NCI-H446 (cell line): ENCODE measurements around the gene DUOXA2.
"Not testable (repeated sequence)": the region's sequence is repeated elsewhere in the genome, so short reads cannot be mapped to it uniquely, and the experiment has no call there.

ENCODE experiments used
- DNase-seq, 2 experiments: peaks; one replicate each; lab custom pipeline; 2025; lab: John Stamatoyannopoulos, UW

The DUOXA2 gene

DNA sequence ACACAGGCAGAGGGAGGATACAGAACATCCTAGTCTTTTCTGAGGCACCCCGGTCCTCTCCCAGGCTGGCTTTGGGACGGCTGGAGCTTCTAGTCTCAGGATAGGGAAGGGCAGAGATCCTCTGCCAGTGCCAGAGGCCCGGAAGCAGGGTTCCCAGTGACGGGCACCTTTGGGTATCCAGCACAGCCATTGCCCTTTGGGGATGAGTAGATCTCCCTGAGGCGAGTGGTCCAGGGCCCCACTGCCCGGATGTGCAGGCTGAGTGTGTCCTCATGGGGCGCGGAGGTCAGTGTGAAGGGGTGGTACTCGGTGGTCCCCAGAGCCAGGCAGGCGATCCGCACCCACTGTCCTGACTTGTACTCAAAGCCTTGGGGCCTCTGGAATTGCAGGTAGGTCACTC lies 18.5 kb upstream of the DUOXA2 start:
- no peak for DNase-seq

DNA sequence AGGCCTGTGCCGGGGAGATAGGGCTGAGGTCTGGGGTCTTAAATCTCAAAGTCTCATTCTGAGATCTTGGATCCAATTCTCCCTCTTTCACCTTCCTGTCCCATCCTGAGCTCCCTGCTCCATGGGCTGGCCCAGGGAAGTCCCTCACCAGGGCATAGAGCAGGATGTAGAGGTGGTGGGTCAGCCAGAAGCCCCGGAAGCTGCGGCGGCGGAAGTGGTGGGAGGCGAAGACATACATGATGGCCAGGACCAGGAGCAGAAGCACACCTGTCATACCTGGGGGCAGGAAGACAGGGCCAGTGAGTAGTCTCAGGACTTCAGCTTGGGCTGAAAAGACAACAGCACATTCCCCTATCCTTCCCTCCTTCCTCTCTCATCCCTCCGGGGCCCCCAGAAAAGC lies 16.7 kb upstream of the DUOXA2 start:
- no peak for DNase-seq

DNA sequence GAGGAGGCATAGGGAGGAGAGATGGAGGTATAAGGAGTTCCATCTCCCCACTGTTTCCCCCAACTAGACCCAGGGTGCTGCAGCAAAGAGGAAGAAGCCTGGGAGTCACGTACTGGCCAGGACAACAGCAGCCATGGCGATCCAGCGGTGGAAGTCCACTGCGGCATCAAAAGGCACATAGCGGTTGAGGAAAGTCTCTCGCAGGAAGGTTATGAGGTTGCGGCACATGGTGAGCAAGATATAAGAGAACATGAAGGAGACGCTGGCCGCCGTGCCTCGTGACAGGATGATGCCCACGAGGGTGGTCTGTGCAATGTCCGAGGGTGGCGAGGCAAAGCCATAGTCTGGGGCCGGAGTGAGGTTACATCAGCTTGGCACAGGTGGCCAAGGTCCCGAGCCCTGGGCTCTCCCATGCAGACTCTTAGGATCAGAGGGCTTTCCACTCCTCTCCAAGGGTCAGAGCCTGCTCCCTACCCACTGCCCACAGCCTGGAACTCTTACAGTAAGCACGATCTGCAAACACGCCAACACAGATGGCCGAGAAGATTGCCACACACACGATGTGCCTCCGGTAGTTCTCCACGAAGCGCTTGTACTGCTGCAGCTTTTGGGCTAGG lies 14.5 kb upstream of the DUOXA2 start:
- no peak for DNase-seq

DNA sequence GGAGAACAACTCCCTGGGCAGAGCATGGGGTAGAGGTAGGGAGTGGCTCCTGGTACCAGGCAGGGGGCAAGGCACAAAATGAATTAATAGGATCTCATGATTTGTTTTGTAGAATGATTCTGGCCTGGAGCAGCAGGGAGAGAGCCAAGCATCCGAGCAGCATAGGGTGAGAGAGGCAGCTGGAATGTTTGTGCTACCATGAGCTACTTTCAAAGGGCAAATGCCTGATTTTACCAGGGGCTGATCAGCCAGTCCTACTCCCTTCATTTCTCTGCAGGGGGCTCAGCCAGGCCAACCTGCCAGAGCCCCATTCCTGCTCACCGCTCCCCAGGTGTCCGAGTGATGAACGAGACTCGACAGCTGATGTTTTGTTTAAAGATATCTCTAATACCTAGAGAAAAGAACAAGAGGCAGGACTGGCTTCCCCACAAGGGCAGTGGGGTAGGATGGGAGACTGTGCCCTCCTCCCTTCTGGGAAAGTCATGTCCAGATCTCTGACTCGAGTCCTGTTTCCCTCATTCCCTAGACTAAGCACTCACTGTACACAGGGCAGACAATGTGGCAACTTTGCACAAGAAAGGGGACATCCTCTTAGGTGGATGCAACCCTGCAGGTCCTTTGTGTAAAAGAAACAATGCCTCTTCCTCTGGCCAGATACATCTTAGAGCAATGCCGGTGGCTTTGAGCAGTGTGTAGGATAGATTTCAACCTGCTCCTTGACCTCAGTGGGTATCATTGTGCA lies 13.1 kb upstream of the DUOXA2 start:
- no peak for DNase-seq

DNA sequence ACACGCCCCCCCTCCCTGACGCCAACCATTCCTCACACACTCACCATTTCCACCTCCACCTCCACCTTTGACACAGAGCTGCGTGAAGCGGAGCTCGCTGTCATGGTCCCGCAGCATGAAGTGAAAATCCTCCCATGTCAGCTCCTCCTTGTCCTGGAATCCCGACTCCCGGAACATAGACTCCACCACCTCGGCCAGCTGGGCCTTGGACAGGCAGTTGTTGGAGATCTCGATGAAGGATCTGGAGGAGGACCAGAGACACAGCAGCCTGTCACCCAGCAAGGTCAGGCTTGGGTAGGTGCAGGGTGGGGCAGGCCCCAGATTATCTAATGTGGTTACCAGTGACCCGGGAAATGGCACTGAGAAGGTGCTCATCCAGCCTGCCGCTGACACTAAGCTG lies 12.4 kb upstream of the DUOXA2 start:
- no peak for DNase-seq

DNA sequence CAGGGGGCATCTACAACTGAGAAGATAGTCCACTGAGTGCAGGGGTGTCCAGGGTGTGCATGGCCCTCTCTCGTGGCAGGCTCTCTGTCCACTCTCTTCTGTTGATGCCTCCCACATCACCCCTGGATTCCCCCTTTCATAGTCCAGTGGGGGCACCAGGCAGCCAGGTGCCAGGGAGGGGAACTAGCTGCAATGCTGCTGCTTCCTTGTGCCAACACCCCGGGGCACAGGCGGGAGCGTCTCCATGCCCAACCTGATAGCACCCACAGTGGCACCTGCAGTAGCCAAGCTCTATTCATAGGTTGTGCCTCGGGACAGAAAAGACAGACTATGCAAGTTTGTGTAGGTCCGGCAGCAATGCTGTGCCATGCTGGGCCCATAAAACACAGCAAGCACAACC lies 11.9 kb upstream of the DUOXA2 start:
- DNase-seq = no peak

DNA sequence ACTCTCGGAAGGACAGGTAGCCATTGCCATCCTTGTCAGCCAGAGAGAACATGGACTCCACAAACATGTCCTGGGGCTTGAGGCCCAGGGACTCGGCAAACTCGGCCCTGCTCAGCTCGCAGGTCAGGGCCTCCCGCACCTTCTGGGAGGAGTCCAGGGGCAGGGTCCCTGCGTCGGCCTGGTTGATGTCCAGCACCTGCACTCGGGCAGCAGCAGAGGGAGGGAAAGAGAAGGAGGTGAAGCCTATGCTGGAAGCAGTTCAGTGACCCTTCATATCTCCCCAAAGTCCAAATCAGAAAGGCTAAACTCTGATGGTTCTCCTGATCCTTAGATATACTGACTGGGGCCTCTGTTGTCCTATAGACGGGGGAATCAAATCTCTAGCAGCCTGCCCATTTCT lies 10.0 kb upstream of the DUOXA2 start:
- not testable (repeated sequence) for DNase-seq

DNA sequence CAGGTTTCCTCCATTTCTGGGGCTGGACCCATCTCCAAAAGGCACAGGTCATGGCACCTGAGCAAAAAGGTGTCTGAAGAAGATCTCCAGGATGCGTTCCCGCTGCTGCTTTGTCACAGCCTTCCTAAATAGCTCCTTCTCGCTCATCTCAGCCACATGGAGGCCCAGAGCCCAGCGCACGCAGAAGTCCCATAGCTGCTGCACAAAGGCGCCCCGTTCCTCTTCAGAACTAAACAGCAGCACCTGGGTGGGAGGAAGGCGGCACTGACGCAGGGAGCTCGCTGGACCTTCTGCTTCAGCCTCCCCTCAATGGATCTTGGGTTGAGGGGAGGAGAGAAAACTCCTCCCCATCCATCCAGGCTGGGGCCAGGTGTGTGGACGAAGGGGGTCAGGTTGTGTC lies 8.5 kb upstream of the DUOXA2 start:
- DNase-seq = no peak

DNA sequence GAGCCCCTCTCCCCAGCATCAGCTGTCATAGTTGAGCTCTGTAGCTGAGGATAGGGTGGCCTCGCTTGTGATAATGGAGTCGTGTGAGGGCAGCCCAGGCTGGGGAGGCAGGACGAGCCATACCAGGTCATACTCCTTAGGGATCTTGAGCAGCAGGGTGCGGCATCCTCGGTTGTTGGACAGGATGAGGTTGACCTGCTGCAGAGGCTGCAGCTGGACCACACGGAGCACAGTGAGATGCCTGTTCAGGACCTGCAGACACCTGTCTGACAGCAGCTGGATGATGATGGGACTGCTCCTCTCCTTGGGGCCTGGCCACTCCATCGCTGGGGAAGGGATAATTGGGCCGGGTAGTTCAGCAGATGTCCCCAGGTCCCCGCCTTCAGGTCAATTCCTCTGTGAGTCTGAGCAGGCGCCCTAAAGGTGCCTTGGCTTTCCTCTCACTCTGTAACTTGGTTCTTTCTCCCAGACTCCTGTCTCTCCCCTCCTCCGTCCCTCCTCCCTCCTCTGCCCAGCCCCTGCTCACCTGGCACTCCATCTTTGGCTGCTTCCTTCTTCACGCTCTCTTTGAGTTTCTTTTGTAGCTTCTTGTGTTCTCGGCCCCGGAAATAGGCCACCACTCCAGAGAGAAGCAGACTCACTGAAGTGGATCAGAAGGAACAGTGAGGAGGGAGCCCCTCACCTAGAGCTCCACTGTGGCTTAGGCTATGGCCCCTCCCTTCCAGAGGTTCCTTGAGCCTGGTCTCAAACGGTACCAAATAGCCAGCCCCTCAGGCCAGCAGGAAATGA lies 7.9 kb upstream of the DUOXA2 start:
- DNase-seq = no peak

DNA sequence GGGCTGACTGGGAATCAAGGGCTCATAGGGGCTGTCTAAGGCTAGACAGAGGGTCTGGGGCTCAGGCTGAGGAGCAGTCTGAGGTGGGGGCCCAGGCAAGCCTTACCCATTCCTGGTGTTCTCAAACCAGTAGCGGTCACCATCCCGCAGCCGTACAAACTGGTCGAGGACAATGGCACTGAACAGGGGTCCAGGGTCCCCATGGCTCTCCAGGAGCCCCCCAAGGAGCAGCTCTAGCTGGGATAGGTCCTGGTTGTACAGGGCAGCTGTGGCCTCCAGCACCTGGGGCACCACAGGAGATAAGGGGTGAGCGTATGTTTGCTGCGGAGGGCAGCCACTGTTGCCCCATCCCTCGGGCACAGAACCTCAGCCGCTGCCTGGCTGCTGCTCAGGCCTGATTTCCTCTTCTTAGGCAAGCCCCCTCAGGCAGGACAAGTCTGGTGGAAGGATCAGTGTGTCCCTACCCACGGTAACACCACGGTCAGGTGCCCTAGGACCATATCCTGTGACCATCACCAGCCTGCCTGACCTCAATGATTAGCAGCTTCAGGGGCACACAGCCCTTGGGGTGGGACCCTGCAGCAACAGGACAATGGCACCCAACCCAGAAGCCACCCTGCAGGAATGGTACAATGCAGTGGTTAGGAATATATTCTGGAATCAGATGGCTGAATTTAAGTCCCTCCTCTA lies 6.0 kb upstream of the DUOXA2 start:
- no peak for DNase-seq

DNA sequence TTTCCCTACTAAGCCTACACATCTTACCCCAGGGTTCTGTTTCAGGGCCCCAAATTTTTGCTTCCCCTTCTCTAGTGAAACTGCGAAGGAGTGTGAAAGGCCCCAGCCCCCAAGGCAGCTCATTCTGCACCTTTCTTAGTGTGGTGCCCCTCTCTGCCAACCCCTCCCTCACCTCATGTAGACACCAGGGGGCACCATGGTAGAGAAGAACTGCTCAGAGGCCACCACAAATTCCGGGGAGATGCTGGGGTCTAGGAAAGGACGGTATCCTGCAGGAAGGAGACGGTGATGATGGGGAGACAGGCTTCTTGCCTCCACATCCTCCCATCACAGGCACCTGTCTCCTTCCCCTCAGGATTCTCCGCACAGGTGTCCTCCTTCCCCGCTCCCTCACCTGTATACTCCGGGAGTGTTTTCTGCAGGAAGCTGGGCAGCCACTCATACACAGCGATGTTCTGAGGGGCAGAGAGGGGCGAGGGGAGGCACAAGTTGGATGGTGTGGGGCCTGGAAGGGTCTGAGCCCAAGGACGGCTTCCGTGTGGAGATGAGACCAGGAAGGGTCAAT lies 3.8 kb upstream of the DUOXA2 start:
- no peak for DNase-seq

DNA sequence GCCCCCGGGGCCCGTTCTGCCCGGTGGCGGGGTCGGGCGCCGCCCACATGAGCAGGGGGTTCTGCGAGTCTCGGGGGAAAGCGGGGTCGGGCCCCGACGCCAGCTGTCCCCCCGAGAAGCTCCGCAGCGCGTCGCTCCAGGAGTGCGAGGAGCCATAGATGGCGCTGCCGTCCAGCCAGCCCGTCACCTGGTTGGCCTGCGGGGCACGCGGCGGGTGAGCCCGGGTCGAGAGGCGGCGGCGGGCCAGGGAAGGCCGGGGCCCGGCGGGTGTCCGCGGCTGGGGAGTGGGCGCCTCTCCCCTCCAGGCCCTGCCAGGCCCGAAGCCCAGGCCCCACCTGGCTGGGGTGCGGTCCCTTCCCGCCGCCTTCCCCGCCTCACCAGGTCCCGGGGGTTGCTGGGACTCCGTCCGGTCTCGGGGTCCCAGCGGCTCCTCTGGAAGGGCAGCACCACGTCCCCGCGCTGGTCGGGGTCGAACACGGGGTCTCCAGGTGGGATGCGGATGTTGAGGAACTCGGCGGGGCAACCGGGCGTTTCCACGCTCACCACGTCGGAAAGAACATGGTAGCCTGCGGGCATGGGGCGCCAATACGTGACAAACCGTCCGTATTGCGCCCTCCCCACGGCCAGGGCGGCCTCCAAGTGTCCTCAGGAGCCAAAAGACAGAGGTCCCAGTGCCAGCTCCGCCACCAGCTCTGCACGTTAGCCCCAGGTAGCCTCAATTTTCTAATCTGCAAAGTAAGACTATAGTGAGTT lies 2.6 kb upstream of the DUOXA2 start:
- DNase-seq = no peak

DNA sequence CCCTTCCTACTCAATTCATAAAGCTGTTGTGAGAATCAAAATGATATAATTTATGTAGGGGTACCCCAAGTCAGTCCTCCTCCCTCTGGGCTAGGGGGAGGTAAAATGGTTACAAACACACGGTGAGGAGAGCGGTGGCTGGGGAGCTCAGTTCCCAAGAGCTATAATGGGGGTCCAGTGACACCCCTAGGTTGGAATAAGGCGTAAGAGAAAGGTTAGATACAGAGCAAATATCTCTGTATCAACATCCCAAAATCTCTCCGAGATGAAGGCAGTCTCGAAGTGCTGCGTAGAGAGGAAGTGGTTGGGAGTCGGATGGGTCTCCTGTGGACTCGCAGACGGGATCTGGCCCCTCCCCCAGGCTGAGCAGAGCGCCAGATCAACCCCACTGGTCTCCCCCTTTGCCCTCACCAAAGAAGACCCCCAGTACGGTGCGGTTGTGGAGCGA lies 2.0 kb upstream of the DUOXA2 start:
- no peak for DNase-seq

DNA sequence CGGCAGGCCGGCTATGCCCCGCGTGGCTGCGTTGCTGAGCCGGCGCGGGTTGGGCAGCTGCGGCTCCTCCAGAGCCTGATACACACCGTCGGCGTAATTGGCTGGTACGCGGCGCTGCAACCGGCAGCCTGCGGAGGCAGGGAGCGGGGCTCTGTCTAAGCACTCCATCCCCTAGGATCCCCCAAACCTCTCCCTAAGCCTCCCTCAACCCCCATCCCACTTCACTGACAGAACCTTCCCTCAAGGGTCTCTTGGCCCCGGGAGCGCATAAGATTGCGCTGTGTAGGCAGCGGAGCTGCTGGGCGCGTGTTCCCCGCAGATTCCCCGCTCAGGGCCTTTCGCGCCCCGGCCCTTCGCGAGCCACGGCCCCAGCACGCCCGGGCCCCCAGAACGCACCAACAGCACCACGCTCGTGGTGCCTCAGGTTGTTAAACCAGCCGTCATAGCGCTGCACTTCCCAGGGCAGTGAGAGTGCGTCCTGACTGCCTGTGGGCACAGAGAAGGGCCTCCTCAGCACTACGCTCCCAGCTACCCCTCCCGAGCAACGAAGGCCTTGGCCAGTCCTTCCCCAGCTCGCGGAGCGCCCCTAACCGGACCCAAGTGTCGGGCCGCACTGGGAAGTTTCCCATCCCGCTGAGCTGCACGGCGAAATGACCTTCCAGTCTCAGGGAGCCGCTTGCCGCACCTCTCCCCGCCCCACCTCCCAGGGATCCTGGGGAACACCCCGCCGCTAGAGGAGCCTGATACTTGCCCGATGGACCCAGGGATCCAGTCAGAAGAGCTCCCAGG lies 1.3 kb upstream of the DUOXA2 start:
- DNase-seq = no peak

DNA sequence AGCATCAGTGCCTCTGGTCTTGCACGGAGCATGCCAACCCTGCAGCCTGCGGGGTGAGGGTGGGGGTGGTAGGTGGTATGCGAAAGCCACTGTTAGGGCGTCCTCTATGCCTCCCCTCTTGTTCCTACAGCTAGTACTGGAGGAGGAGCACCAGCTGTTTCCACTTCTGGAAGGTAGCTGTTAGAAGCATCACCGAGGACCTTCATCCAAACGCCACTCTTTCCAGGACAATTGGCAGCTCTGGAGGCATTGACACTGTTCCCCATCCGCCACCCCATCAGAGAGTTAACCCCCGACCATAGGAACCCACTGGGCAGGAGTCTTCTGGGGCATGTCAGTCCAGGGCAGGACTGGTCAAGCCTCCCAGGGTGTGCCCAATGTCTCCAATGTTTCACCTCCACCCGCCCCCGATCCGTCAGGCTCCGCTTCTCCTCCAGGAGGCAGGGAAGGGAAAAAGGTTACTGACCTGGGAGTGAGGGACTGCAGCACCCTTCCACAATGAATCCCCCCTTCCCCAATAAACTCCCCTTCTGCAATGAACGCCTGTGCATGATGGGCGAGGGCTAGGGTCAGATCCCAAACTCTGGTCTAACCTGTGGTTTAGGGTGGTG lies 641 bp upstream of the DUOXA2 start:
- no peak for DNase-seq

DNA sequence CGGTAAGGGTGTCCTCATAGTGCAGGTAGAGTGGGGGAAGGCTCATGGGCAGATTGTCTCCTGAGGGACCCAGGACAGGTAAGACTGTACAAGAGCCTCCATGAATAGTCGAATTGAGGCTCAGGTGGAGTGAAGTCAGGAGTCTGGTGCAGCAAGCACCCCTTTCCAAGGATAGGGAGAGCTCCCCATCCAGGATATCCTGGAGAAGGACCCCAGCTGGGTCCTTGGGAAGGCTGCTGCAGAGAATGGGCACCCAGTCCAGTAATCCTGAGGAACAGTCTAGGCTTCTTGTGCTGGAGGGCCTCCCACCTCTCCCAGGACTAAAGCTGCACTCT lies 592 bp downstream of the DUOXA2 start:
- no peak for DNase-seq

DNA sequence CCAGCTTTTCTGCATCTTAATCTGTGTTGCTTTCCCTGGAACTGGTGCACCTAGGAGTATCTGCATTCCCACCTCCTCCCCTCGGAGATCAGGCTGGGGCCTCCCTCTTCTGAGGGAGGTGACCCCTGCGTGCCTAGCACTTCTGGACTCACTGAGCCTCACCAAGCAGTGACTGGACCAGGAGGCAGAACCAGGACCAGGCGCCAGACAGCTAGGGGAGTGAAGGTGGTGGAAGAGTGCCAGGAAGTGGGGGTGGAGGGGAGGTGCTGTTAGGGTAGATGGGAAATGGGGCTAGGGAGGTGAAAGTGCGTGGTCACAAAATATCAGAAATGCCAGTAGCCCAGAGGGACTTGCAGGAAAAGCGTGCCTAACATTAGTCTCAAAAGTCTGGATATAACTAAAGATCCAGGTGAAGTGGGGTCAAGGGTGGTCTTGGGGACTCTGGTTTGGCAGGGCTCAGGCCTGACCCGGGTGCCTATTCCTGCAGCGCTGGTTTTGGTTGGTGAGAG lies 1.2 kb downstream of the DUOXA2 start:
- no peak for DNase-seq

DNA sequence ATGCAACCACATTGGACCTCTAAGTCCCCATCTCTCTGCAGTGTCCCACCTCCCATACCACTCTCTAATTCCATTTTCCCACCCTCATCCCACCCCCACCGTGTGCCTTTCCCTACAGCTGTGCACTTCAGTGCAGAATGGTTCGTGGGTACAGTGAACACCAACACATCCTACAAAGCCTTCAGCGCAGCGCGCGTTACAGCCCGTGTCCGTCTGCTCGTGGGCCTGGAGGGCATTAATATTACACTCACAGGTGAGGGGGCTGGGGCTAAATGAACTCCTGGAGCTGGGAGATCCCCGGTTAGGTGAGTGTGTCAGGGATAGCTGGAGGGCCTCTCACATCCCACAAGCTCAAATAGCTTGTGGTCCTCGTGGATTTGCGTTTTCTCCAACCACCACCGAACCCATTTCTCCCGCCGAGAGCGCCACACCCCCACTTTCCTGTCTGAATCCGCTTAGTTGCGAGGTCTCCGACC lies 1.9 kb downstream of the DUOXA2 start:
- DNase-seq = no peak

DNA sequence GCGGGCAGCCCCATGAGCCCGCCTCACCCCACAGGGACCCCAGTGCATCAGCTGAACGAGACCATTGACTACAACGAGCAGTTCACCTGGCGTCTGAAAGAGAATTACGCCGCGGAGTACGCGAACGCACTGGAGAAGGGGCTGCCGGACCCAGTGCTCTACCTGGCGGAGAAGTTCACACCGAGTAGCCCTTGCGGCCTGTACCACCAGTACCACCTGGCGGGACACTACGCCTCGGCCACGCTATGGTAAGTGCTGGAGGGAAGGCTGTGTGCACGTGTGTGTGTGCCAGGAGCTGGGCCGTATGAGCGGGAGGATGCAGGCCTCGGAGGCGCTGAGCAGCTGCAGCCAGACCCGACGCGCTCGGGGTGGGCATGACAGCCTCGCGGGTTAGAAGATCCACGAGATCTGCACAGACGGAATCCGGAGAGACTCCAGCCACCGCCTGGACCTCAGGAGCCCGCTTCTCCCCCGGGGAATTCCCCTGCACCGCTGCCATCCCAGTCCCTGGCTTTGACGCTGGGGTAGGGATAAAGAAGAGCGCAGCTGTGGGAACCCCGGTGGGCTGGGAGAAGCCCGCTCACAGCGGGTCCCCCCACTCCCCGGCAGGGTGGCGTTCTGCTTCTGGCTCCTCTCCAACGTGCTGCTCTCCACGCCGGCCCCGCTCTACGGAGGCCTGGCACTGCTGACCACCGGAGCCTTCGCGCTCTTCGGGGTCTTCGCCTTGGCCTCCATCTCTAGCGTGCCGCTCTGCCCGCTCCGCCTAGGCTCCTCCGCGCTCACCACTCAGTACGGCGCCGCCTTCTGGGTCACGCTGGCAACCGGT lies 2.6 kb downstream of the DUOXA2 start:
- no peak for DNase-seq
